DMS114 treated with DMSO at 0.1 percent for 48 hours (cell line): Measurements from ENCODE around the gene SPTBN1.
"Not testable (repeated sequence)": the region's sequence is repeated elsewhere in the genome, so short reads cannot be mapped to it uniquely, and the experiment has no call there.

Experiments used
- DNase-seq: peaks from one replicate; lab custom pipeline; 2025; ENCODE audit not compliant: unreplicated experiment; lab: John Stamatoyannopoulos, UW

Gene SPTBN1

DNA sequence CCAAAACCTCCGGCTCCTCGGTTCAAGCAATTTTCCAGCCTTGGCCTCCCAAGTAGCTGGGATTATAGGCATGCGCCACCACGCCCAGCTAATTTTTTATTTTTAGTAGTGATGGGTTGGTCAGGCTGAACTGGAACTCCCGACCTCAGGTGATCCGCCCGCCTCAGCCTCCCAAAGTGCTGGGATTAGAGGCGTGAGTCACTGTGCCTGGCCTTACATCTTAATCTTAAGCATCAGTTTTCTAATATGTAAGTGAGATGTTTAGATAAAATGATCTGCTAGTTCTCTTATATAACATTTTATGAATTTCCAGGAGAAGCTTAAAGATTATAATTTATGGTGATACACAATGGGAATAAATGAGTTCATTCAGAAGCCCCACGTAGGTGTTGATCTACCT is 69.2 kb downstream of the SPTBN1 start:
- DNase-seq, result no peak

- DNase-seq, result no peak
These were observed 70.2 kb downstream of the SPTBN1 start for GRCh38 chr2:54526226-54526879.

DNA sequence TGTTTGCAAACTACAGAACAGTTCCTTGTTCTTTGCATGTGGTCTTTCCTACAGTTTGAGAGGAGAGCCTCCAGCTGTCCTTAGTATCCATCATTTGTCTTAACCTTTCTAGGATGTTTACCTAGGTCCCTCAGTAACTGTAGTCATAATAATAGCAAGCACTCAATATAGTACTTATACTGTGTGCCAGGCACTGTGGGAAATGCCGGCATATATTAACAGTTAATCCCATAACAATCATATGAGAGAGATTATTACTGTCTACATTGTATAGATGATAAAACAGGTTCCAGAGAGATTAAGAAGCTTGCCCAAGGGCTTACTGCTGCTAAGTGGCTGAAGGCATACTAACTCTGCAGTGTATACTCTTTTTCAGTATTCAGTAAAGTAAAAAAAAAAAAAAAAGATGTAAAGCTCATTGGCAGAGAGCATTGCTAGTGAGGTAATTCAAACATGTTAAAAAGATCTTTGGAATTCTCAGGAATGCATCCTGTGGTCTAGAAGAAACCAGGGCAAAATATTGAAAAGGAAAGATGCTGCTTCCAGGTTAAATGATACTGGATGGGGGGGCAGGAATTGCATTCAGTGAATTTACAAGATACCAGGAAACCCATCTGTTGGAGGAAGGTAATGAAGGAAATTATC is 72.3 kb downstream of the SPTBN1 start:
- no peak for DNase-seq

- DNase-seq, result not testable (repeated sequence)
These were observed 73.4 kb downstream of the SPTBN1 start for GRCh38 chr2:54529518-54529917.

DNA sequence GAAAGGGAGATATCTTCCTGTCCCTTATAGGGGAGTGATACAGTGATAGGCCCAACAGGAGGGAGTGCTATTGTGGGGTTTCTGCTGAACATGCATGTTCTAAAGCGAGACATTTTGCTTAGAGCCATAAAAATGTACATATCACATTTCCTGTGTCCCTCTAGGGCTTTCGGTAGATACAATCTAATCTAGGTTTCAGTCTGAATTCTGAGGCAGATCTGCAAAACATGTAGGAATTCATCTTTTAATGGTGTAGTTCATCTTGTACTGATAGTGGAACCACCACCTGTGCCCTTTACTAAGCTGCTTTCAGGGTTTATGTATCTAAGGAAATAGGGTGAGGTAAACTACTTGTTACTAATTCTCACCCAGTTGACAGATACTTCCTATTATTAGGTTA is 73.8 kb downstream of the SPTBN1 start:
- DNase-seq, result no peak

GRCh38 chr2:54531558-54531957 is 75.4 kb downstream of the SPTBN1 start:
- no peak for DNase-seq

- no peak for DNase-seq
These were observed 78.1 kb downstream of the SPTBN1 start for GRCh38 chr2:54534221-54534620.

- DNase-seq, result no peak
These were observed 78.5 kb downstream of the SPTBN1 start for GRCh38 chr2:54534625-54535024.

DNA sequence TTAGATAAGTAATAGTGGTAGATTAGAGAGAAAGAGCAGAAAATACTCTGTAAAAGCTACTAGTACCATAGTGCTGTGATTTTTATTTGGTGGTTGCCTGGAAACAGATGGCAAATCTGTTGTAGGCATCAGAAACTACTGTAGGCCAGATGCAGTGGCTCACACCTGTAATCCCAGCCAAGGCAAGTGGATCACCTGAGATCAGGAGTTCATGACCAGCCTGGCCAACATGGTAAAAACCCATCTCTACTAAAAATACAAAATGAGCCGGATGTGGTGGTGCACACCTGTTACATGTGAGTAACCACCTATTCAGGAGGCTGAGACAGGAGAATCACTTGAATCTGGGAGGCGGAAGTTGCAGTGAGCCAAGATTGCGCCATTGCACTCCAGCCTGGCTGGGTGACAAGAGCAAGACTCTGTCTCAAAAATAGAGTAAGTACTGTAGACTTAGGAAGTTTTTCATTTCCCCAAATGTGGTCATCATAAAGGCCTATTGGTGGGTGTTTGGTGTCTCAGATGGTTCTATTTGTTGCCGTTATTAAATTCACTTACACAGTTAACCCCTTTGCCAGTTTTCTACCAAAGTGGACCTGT is 79.6 kb downstream of the SPTBN1 start:
- DNase-seq, result no peak

- no peak for DNase-seq
These were observed 80.6 kb downstream of the SPTBN1 start for GRCh38 chr2:54536720-54537119.

- DNase-seq, result no peak
These were observed 82.4 kb downstream of the SPTBN1 start for GRCh38 chr2:54538537-54538936.

GRCh38 chr2:54539683-54540082 is 83.6 kb downstream of the SPTBN1 start:
- DNase-seq, result no peak

- no peak for DNase-seq
These were observed 84.1 kb downstream of the SPTBN1 start for GRCh38 chr2:54540194-54540593.

GRCh38 chr2:54541995-54542394 is 85.9 kb downstream of the SPTBN1 start:
- DNase-seq, result no peak

GRCh38 chr2:54543733-54544396 is 87.7 kb downstream of the SPTBN1 start:
- DNase-seq, result no peak

GRCh38 chr2:54545702-54546450 is 89.7 kb downstream of the SPTBN1 start:
- no peak for DNase-seq

GRCh38 chr2:54546518-54546917 is 90.4 kb downstream of the SPTBN1 start:
- DNase-seq, result no peak

- no peak for DNase-seq
These were observed 91.0 kb downstream of the SPTBN1 start for GRCh38 chr2:54546923-54547720.

DNA sequence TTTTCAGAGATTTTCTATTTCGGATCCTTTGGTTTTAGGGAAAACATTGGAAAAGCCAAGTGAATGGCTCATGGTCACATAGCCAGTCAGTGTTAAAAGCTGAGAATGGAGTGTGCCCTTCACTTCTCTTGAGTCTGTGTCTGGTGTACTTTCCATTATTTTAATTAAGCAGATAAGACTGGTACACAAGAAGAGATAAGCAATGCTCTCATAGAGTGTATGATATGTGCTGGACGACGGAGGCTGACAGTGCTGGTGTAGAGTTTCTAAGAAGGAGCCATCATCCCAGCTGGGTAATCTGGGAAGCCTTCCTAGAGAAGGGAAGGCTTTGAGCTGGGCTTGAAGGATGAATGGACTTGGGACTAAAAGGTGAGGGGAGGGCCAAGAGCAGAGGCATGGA is 93.3 kb downstream of the SPTBN1 start:
- no peak for DNase-seq

DNA sequence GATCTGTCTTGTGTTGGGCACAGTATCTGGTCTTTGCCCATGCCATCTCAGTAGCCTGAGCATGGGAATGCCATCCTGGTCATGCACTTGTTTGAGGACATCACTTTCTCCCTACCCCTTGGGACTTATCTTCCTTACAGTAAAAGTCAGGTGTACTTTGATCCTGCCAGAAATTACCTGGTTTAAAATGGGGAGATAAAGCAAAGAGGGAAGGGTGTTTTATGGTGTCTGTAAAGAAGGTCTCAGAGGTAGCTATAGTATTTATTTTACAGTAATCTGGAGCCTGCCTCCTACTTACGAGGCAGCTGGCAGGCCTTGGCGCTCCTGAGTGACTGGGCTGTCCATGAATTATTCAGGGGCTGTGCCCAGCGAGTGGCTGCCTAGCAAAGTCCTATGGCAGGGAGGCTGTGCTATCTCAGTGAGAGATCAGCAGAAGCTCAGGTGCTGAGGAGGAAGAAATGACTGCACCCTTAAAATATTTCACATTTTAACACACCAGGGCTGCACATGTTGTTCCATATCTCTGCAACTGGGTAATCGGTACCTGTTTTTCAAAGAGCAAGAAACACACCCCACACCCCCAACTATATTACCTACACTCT is 93.9 kb downstream of the SPTBN1 start:
- DNase-seq, result no peak
